Endothelial cell of coronary artery (primary cell): ENCODE measurements around the gene CIDEA. TPM values are rescaled to one million over a fixed set of nuclear protein-coding genes. Genes with fewer than 3 reads are reported as not detected.

Experiments
- total RNA-seq: library from RNA; depleted of rRNA; stranded (reverse); fragments of >200 nt; gene quantifications from 2 replicates; pipeline ENCODE4 v1.2.3, GENCODE V29; 2014

The CIDEA gene, protein sequence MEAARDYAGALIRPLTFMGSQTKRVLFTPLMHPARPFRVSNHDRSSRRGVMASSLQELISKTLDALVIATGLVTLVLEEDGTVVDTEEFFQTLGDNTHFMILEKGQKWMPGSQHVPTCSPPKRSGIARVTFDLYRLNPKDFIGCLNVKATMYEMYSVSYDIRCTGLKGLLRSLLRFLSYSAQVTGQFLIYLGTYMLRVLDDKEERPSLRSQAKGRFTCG
- total RNA-seq: 0.81 TPM in 1 of 2 replicates, not detected in the other

DNA sequence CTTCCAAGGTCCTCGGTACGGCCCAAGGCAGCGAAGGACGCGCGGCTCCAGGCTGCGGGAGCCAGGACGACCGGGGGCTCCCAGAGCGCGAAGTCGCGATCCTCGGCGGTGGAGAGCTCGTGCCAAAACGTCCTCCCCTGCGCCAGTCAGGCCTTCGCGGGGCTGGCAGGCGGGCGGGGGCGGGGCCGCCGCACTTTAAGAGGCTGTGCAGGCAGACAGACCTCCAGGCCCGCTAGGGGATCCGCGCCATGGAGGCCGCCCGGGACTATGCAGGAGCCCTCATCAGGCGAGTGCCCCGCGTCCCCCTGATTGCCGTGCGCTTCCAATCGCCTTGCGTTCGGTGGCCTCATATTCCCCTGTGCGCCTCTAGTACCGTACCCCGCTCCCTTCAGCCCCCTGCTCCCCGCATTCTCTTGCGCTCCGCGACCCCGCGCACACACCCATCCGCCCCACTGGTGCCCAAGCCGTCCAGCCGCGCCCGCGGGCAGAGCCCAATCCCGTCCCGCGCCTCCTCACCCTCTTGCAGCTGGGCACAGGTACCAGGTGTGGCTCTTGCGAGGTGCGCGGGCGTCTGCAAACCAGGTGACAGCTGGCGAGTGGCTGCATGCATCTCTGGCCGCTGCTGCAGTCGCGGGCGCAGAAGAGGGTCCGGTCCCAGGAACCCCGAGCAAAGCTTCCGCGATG, at the start of gene CIDEA:
Gene CIDEA (plus strand): TSS at position 226 of the 684 bp plus-strand sequence. CDS start 23 bp downstream, at position 249.

DNA sequence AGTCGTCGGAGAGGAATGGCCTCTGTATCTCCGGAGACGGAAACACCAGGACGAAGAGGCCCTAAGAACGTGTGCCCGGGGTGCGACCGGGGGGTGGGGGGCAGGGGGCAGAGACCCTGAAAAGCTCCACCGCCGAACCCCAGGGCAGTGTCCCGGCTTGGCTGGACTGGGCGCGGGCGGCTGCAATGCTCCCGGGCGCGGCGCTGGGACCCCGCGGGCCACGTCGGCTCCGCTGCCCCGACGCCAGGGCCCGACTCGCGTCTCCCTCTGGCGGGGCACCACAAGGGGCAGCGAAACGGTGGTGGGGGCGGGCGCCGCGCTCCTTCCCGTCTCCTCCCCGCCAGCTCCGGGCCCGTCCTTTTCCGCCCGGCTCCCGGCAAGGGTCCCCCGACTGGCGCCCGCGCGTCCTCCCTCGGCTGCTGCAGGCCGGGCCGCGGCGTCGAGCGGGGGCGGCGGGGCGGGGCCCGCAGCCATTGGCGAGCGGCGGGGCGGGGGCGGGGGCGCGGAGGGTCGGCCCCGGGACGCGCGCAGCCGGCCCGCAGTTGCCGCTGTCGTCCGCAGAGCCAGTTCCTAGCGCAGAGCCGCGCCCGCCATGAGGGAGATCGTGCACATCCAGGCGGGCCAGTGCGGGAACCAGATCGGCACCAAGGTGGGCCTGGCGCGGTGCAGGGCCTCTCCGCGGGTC, 53.7 kb downstream of the CIDEA start, which contains the start of gene TUBB6:
Gene TUBB6 (plus strand): TSS at position 541 of the 685 bp plus-strand sequence. CDS start 52 bp downstream, at position 593.

Other genes starting within 250 kb of the CIDEA start
- gene ANKRD62, start 160.5 kb upstream of the CIDEA start, total RNA-seq: not detected in 2 replicates
- 988 and 1,207 TPM in 2 replicates for gene TUBB6, start 53.9 kb downstream of the CIDEA start, total RNA-seq
- gene AFG3L2, start 122.9 kb downstream of the CIDEA start, total RNA-seq: 40.5 and 43.6 TPM in 2 replicates
- gene PRELID3A, start 153.6 kb downstream of the CIDEA start, total RNA-seq: 2.5 and 4.8 TPM in 2 replicates